Measurements from ENCODE around the gene CLSTN2.

GRCh38 chr3:139987908-139988307, 52.9 kb downstream of the CLSTN2 start:
- no peak for TF ChIP-seq BHLHE40 (IDR thresholded peaks at IDR 0.05; ENCODE audit: borderline replicate concordance)
- no peak for TF ChIP-seq SP1 (IDR thresholded peaks at IDR 0.05)
- no peak for TF ChIP-seq FOXA1 (IDR thresholded peaks at IDR 0.05)
- TF ChIP-seq TARDBP (IDR thresholded peaks at IDR 0.05): no peak
- no peak for TF ChIP-seq ELF4 (IDR thresholded peaks at IDR 0.05)
- no peak for TF ChIP-seq CTBP1 (IDR thresholded peaks at IDR 0.05; ENCODE audit: borderline replicate concordance)
- TF ChIP-seq ZNF384 (IDR thresholded peaks at IDR 0.05): no peak
- TF ChIP-seq L3MBTL2 (conservative IDR thresholded peaks at IDR 0.05): no peak
- TF ChIP-seq SUZ12 (IDR thresholded peaks at IDR 0.05): no peak
- TF ChIP-seq ARNT (IDR thresholded peaks at IDR 0.05): no peak
- TF ChIP-seq FOXK2 (IDR thresholded peaks at IDR 0.05): no peak
- TF ChIP-seq FOXM1 (IDR thresholded peaks at IDR 0.05; ENCODE audit: borderline replicate concordance): no peak

All from HEK293T (cell line).